WERI-Rb-1 (cell line): ENCODE data around the gene MFSD6.

Experiments
- DNase-seq: peaks from one replicate; pipeline ENCODE4 v3.0.0-alpha.2; 2020
- H3K27ac ChIP-seq: fragments of 250-450 bp; sonication (Bioruptor Pico); 2 replicates; pipeline ENCODE4 v1.5.1; 2020; ENCODE audit warnings: mild to moderate bottlenecking, moderate library complexity
- H3K27me3 ChIP-seq: fragments of 250-450 bp; sonication (Bioruptor Pico); 2 replicates; pipeline ENCODE4 v1.5.1; 2021; ENCODE audit warnings: mild to moderate bottlenecking, low read depth, moderate library complexity; ENCODE audit not compliant: insufficient read depth, severe bottlenecking
- H3K36me3 ChIP-seq: fragments of 250-450 bp; sonication (Bioruptor Pico); 2 replicates; pipeline ENCODE4 v1.5.1; 2020; ENCODE audit warnings: mild to moderate bottlenecking, moderate library complexity
- H3K4me3 ChIP-seq: 2 replicates; pipeline ENCODE4 v1.5.1; 2011; ENCODE audit warnings: low read depth, mild to moderate bottlenecking, control low read depth, low read length
- H3K9me3 ChIP-seq: fragments of 250-450 bp; sonication (Bioruptor Pico); 2 replicates; pipeline ENCODE4 v1.5.1; 2021; ENCODE audit warnings: mild to moderate bottlenecking, moderate library complexity; ENCODE audit not compliant: severe bottlenecking
- TF ChIP-seq, protein P1 (sequence below): IDR thresholded peaks from 2 replicates; pipeline ENCODE4 v1.5.1; 2011; ENCODE audit warnings: low read depth, mild to moderate bottlenecking, control low read depth, inconsistent platforms, low read length

Gene MFSD6

DNA sequence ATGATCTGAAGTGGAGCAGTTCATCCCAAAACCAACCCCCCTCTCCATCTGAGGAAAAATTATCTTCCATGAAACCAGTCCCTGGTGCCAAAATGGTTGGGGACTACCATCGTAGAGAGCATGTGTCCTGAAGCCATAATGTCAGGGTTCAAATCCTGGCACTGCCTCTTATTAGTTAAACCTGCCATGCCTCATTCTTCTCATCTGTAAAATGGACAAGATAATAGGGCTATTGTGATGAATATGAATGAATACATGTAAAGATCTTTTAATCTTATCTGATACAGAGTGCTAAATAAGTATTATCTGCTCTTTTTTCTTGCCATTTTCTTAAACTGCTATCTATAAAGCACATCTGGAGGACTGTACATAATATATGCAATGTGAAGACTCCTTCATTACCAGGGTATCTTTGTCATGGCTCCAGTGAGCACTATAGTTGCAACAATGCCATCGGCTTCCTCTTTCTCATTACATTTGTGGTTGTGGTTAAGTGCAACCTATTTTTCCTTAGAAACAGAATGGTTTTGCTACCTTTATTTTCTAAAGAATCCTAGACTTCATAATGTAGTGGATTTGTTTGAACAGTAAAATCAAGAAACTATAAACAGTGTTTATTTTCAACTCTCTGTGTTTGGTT lies 27.0 kb downstream of the MFSD6 start:
- no peaks in the 10 kb centered on the region for H3K27me3 ChIP-seq
- TF ChIP-seq, protein P1, sequence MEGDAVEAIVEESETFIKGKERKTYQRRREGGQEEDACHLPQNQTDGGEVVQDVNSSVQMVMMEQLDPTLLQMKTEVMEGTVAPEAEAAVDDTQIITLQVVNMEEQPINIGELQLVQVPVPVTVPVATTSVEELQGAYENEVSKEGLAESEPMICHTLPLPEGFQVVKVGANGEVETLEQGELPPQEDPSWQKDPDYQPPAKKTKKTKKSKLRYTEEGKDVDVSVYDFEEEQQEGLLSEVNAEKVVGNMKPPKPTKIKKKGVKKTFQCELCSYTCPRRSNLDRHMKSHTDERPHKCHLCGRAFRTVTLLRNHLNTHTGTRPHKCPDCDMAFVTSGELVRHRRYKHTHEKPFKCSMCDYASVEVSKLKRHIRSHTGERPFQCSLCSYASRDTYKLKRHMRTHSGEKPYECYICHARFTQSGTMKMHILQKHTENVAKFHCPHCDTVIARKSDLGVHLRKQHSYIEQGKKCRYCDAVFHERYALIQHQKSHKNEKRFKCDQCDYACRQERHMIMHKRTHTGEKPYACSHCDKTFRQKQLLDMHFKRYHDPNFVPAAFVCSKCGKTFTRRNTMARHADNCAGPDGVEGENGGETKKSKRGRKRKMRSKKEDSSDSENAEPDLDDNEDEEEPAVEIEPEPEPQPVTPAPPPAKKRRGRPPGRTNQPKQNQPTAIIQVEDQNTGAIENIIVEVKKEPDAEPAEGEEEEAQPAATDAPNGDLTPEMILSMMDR, result no peak
- DNase-seq, result no peak

DNA sequence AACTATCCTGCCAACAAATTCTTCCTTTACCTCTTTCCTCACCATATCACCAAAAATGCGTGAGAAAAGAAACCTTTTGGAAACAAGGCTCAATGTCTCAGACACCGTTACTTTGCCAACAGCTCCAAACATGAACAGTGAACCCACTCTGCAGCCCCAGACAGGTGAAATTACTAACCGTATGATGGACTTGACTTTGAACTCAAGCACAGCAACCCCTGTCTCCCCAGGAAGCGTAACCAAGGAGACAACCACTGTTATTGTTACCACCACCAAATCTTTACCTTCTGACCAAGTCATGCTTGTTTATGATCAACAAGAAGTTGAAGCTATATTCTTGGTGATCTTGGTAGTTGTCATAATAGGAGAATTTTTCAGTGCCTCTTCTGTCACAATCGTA lies 28.4 kb downstream of the MFSD6 start:
- Histone ChIP-seq H3K4me3 (no peak overlapping the region), H3K27ac (no peak overlapping the region), H3K27me3 (no peaks in the 10 kb centered on the region), H3K9me3 (no peaks in the 10 kb centered on the region), H3K36me3 (peaks cover 4% of the 10 kb centered on the region; the same call in 1 of the 2 replicates)
- TF ChIP-seq, protein P1, result no peak
- no peak for DNase-seq

More for the DNA sequence above, 27.0 kb downstream of the MFSD6 start:
- H3K27ac ChIP-seq, result no peak overlapping the region
- no peaks in the 10 kb centered on the region for H3K9me3 ChIP-seq
- no peak overlapping the region for H3K4me3 ChIP-seq
- peaks cover 4% of the 10 kb centered on the region; the same call in 1 of the 2 replicates for H3K36me3 ChIP-seq

DNA sequence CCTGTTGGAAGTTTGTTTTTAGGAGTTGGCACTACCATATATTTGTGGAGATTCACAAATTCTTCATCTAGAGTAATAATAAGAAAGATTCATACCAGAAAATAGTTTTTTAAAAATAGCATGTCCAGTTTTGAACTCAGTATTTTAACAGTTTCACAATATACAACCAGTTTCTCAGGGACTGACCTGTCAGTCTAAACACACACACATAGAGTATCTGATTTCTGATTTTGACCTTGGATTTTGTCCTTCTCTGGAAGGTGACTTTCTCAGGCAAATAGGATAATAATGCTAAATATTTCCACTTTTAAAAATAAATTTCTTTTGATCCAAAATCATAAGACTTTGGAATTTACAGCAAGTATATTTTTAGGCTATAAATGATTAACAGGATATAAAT lies 32.0 kb downstream of the MFSD6 start:
- Histone ChIP-seq H3K27ac (no peak overlapping the region), H3K27me3 (no peaks in the 10 kb centered on the region), H3K36me3 (peaks cover 4% of the 10 kb centered on the region; the same call in 1 of the 2 replicates), H3K9me3 (no peaks in the 10 kb centered on the region), H3K4me3 (no peak overlapping the region)
- DNase-seq, result no peak
- TF ChIP-seq, protein P1, result no peak

DNA sequence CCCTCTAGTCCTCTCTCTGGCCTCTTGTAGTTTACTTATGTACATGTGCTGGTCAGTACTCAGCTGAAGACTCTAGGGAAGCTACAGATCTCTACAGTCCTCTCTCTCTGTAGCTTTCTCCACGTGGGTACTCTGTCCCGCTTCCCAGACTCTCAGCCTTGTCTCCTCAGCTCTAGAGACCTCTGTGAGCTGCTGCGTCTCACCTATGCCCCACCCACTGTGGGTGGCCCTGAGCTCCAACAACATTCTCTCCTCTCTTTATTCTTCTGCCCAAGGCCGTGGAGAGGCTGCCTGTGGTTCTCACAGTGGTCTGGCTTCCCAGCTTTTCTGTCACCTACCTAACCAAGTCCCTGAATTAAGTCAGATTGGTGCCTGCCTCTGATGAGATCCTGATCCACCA lies 33.4 kb downstream of the MFSD6 start:
- Histone ChIP-seq H3K27me3 (no peaks in the 10 kb centered on the region), H3K27ac (no peak overlapping the region), H3K4me3 (no peak overlapping the region), H3K9me3 (no peaks in the 10 kb centered on the region), H3K36me3 (peaks cover 4% of the 10 kb centered on the region; the same call in 1 of the 2 replicates)
- TF ChIP-seq, protein P1, result no peak
- no peak for DNase-seq

DNA sequence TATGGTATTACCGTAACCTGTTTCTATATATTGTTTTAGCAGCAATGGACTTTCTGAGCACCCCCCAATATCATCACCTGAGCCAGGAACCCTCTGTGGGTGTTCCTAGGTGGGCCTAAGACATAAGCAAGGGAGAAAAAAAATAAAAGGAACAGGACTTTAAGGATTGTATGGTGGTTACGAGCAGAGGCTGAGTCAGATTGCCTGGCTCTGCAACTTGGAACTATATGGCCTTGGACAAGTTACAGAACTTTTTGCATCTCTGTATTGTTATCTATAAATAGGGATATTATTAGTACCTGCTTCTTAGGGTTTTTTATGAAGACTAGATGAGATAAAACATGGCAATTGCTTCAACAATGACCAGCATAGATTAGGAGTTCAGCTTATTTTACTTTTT lies 34.9 kb downstream of the MFSD6 start:
- H3K36me3 ChIP-seq, result no peaks in the 10 kb centered on the region
- no peaks in the 10 kb centered on the region for H3K9me3 ChIP-seq
- no peaks in the 10 kb centered on the region for H3K27me3 ChIP-seq
- H3K4me3 ChIP-seq, result no peak overlapping the region
- DNase-seq, result no peak
- TF ChIP-seq, protein P1, result no peak
- no peak overlapping the region for H3K27ac ChIP-seq
